Measurements from ENCODE around the gene IL1RL2. TPM values are rescaled to one million over a fixed set of nuclear protein-coding genes. Genes with fewer than 3 reads are reported as not detected.

Gene IL1RL2
- total RNA-seq, 1 experiment from 2014 or later, result not detected

DNA sequence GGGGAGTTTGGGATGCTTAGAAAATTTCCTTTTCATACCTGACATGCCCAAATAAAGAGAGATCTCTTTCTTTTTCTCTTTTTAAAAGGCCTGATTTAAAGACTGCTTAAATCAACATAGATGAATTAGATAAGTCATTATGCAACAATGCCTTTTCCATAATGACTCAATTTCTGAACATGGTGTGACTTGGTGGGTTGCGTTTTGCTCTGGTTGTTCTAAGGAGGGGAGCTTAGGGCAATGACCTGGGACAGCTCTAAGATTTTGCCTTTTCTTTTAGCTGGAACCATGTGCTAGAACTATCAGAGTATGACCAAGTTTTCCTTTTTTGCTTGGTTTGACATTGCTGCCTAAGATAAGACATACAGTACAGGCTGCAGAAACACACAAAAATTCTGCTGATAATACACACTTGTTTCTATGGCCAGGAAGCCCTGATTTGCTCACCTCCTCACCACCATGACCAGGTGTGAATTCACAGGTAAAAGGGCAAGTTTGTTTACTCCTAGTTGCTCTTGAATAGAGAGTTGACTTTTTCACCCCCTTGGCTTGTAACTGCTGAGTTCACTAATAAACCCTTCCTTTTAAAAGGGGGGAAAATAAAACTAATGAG is 66.4 kb downstream of the IL1RL2 start:
- Histone ChIP-seq H3K9ac (ENCODE audit: low read length) (no peak overlapping the region), H3K4me1 (ENCODE audit: control insufficient read depth in 1 of 2, insufficient read depth in 2 of 2, low read length in 2 of 2) (peaks cover 0 to 6% of the 10 kb centered on the region in 2 experiments; a peak in 1 of 4 replicates), H3K27me3 (ENCODE audit: insufficient read depth, low read length) (no peaks in the 10 kb centered on the region), H3K79me2 (ENCODE audit: insufficient read depth, low read length) (no peaks in the 10 kb centered on the region), H3K27ac (ENCODE audit: low read depth, low read length) (no peak overlapping the region), H2AFZ (ENCODE audit: low read depth, low read length, poor library complexity, severe bottlenecking) (no peak overlapping the region), H3K36me3 (ENCODE audit: control insufficient read depth in 1 of 2, insufficient read depth in 2 of 2, low read length in 2 of 2) (no peaks in the 10 kb centered on the region), H3K4me3 (replicated peaks in 1 of 2; ENCODE audit: low read depth in 1 of 2, low read length in 2 of 2) (no peak overlapping the region), H4K20me1 (ENCODE audit: insufficient read depth) (no peaks in the 10 kb centered on the region), H3K9me2 (ENCODE audit: insufficient read depth) (no peaks in the 10 kb centered on the region), H3K9me3 (ENCODE audit: control insufficient read depth in 1 of 2, insufficient read depth in 1 of 2, low read depth in 1 of 2, low read length in 2 of 2) (no peaks in the 10 kb centered on the region; a peak in 2 of 4 replicates), H3K4me2 (ENCODE audit: low read length) (no peak overlapping the region)
- DNase-seq (ENCODE audit: low read depth, low spot score) (no peak), ATAC-seq (no peak)
- no peak for TF ChIP-seq JUND (IDR thresholded peaks at IDR 0.05)
- no peak for TF ChIP-seq CTCF (IDR thresholded peaks at IDR 0.05 in 2 of 3, conservative IDR thresholded peaks at IDR 0.05 in 1 of 3; ENCODE audit: borderline replicate concordance in 1 of 3, insufficient read depth in 1 of 3, low read depth in 2 of 3, low read length in 2 of 3)
- no peak for TF ChIP-seq CBX3 (IDR thresholded peaks at IDR 0.05; ENCODE audit: low read depth)
- no peak for TF ChIP-seq SRF (IDR thresholded peaks at IDR 0.05; ENCODE audit: low read depth)
- no peak for TF ChIP-seq ELF1 (IDR thresholded peaks at IDR 0.05; ENCODE audit: borderline replicate concordance, low read depth)
- TF ChIP-seq MAX (IDR thresholded peaks at IDR 0.05), result no peak
- no peak for TF ChIP-seq EGR1 (IDR thresholded peaks at IDR 0.05; ENCODE audit: low read depth)
- BruUV-seq (replicated peaks), result no TSS peak
- POLR2A ChIA-PET, result no interaction called here
- CTCF ChIA-PET, result no interaction called here
- intact Hi-C loops (cut with micrococcal nuclease), result loop anchor here (5.0 kb wide), 1 partner anchor 104 kb away; the partner anchor contains the start of gene IL18R1
- RAD21 ChIA-PET (ENCODE audit: low non-redundant PET in 1 of 2, low total read pairs in 2 of 2, uncharacterized antibody in 2 of 2, unreplicated experiment in 2 of 2), result no interaction called here

GRCh38 chr2:102253753-102254150 is 66.9 kb downstream of the IL1RL2 start:
- H4K20me1 ChIP-seq (ENCODE audit: insufficient read depth), result no peaks in the 10 kb centered on the region
- RAD21 ChIA-PET (ENCODE audit: low non-redundant PET in 1 of 2, low total read pairs in 2 of 2, uncharacterized antibody in 2 of 2, unreplicated experiment in 2 of 2), result no interaction called here
- no peaks in the 10 kb centered on the region; a peak in 2 of 4 replicates for H3K9me3 ChIP-seq (ENCODE audit: control insufficient read depth in 1 of 2, insufficient read depth in 1 of 2, low read depth in 1 of 2, low read length in 2 of 2)
- H3K9ac ChIP-seq (ENCODE audit: low read length), result no peak overlapping the region
- H3K36me3 ChIP-seq (ENCODE audit: control insufficient read depth in 1 of 2, insufficient read depth in 2 of 2, low read length in 2 of 2), result no peaks in the 10 kb centered on the region
- POLR2A ChIA-PET, result no interaction called here
- no peak overlapping the region for H2AFZ ChIP-seq (ENCODE audit: low read depth, low read length, poor library complexity, severe bottlenecking)
- H3K27ac ChIP-seq (ENCODE audit: low read depth, low read length), result no peak overlapping the region
- no TSS peak for BruUV-seq (replicated peaks)
- CTCF ChIA-PET, result interaction anchor here (0.8 kb wide), 1 partner anchor 13 kb away, joined by 3 read pairs; no protein-coding TSS in a partner anchor
- no peak overlapping the region for H3K4me2 ChIP-seq (ENCODE audit: low read length)
- H3K4me3 ChIP-seq (replicated peaks in 1 of 2; ENCODE audit: low read depth in 1 of 2, low read length in 2 of 2), result no peak overlapping the region
- TF ChIP-seq CTCF (IDR thresholded peaks at IDR 0.05 in 2 of 3, conservative IDR thresholded peaks at IDR 0.05 in 1 of 3; ENCODE audit: borderline replicate concordance in 1 of 3, insufficient read depth in 1 of 3, low read depth in 2 of 3, low read length in 2 of 3), result peak in 1 of 3 experiments; percentile 29; a peak in 2 of 6 replicates
- no peak for TF ChIP-seq JUND (IDR thresholded peaks at IDR 0.05)
- no peak for TF ChIP-seq ZNF274 (IDR thresholded peaks at IDR 0.05; ENCODE audit: low read depth, low read length)
- no peak for TF ChIP-seq EGR1 (IDR thresholded peaks at IDR 0.05; ENCODE audit: low read depth)
- peak; percentile 41; the same call in 1 of the 2 replicates for TF ChIP-seq RAD21 (IDR thresholded peaks at IDR 0.05; ENCODE audit: low read depth)
- TF ChIP-seq TCF7L2 (IDR thresholded peaks at IDR 0.05; ENCODE audit: borderline replicate concordance, extremely low read depth, insufficient read depth, insufficient read length), result no peak
- no peaks in the 10 kb centered on the region for H3K27me3 ChIP-seq (ENCODE audit: insufficient read depth, low read length)
- H3K9me2 ChIP-seq (ENCODE audit: insufficient read depth), result no peaks in the 10 kb centered on the region
- ATAC-seq (no peak), DNase-seq (ENCODE audit: low read depth, low spot score) (no peak)
- H3K79me2 ChIP-seq (ENCODE audit: insufficient read depth, low read length), result no peaks in the 10 kb centered on the region
- H3K4me1 ChIP-seq (ENCODE audit: control insufficient read depth in 1 of 2, insufficient read depth in 2 of 2, low read length in 2 of 2), result peaks cover 0 to 11% of the 10 kb centered on the region in 2 experiments; a peak in 1 of 4 replicates
- intact Hi-C loops (cut with micrococcal nuclease), result loop anchor here (5.0 kb wide), 1 partner anchor 104 kb away; the partner anchor contains the start of gene IL18R1

Data from HCT116 (cell line).